GM23338 (cell line): ENCODE data around the gene PPP1CA.

ENCODE experiments used
- POLR2AphosphoS5 ChIP-seq: IDR thresholded peaks from 2 replicates; pipeline ENCODE4 v1.6.1; 2016; ENCODE audit warnings: antibody characterized with exemption, low read depth
- STAT1 ChIP-seq: IDR thresholded peaks from one replicate; pipeline ENCODE4 v1.6.1; 2016; ENCODE audit warnings: antibody characterized with exemption; ENCODE audit not compliant: unreplicated experiment
- TF ChIP-seq, protein P1 (sequence below), 2 experiments: fragments of 200-600 bp in 1 of 2; sonication (generic) in 1 of 2; conservative IDR thresholded peaks; 2 replicates each; pipeline versions ENCODE4 v1.5.1 to v1.6.1; 2016 to 2017; ENCODE audit warnings: antibody characterized with exemption in 2 of 2, low read depth in 2 of 2, mild to moderate bottlenecking in 2 of 2, moderate library complexity in 1 of 2

- TF ChIP-seq, protein P1, sequence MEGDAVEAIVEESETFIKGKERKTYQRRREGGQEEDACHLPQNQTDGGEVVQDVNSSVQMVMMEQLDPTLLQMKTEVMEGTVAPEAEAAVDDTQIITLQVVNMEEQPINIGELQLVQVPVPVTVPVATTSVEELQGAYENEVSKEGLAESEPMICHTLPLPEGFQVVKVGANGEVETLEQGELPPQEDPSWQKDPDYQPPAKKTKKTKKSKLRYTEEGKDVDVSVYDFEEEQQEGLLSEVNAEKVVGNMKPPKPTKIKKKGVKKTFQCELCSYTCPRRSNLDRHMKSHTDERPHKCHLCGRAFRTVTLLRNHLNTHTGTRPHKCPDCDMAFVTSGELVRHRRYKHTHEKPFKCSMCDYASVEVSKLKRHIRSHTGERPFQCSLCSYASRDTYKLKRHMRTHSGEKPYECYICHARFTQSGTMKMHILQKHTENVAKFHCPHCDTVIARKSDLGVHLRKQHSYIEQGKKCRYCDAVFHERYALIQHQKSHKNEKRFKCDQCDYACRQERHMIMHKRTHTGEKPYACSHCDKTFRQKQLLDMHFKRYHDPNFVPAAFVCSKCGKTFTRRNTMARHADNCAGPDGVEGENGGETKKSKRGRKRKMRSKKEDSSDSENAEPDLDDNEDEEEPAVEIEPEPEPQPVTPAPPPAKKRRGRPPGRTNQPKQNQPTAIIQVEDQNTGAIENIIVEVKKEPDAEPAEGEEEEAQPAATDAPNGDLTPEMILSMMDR (conservative IDR thresholded peaks at IDR 0.05; ENCODE audit: low read depth in 2 of 2), result no peak
- TF ChIP-seq STAT1 (no peak), POLR2AphosphoS5 (no peak)
Observed at GRCh38 chr11:67445515-67445914, 43.9 kb upstream of the PPP1CA start.
